ENCODE data around the gene CYLC2.

The CYLC2 gene, protein sequence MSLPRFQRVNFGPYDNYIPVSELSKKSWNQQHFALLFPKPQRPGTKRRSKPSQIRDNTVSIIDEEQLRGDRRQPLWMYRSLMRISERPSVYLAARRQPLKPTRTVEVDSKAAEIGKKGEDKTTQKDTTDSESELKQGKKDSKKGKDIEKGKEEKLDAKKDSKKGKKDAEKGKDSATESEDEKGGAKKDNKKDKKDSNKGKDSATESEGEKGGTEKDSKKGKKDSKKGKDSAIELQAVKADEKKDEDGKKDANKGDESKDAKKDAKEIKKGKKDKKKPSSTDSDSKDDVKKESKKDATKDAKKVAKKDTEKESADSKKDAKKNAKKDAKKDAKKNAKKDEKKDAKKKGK

DNA sequence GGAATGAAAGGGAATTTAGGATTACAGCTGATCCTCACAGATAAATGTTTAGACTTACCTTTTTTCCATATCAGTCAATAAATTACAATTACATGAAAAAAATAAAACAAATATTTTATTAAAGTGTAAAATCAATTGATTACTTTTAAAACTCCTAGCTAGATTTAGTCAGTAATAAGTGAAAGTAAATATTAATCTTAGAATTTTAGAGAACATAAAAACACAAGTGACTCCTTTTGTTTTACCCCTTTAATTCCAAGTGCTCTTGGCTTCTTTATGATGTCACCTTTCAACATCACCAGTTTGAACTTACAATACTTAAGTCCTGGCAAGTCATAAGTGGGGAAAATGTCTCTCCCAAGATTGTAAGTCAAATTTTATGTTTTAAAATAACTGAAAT lies at the start of gene CYLC2:
TSS of gene CYLC2 (plus strand) at position 301 of the 400 bp plus-strand sequence. CDS start at position 349, 48 bp downstream.
- no peak for DNase-seq (ENCODE audit: low read depth, low spot score)

- DNase-seq (ENCODE audit: low read depth, low spot score), result no peak
Measured at GRCh38 chr9:102950346-102950745, 44.8 kb upstream of the CYLC2 start.

DNA sequence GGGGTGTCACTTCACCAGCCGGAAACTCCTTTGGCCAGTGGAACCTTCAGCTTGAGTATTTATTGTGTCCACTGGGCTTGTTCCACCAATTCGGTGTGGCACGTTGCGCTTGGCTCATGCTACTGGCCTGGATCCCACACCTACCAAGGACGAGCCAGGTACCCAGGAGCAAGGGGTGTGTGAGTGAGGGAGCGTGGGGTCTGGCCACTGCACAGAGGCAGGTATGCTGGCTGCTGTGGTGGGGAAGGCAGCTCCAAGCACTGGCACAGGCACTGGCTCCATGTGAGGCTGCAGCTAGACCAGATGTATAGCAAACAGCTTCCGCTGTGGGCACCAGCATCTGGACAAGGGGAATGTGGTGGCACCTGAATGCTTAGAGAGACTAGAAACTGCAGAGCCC lies 28.1 kb upstream of the CYLC2 start:
- no peak for DNase-seq (ENCODE audit: low read depth, low spot score)

GRCh38 chr9:102967979-102968378 lies 27.2 kb upstream of the CYLC2 start:
- DNase-seq (ENCODE audit: low read depth, low spot score), result no peak

DNA sequence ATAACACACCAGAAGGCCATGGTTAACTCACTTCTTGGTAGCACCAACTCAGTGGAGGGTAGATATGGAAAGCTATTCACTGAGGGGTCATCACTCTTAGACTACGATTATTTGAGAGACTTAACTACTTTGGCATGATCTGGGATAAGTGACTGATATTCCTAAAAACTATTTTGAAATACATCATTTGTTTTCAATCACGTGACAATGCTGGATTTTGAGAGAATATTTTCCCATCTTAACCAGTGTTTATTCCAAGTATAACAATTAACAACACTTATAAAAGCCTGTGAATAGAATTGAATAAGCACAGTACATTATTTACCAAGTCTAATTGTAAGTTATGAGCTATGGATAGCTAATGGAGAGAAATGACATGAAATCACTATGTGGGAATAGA lies 22.4 kb upstream of the CYLC2 start:
- no peak for DNase-seq (ENCODE audit: low read depth, low spot score)

GRCh38 chr9:102974530-102974929 lies 20.6 kb upstream of the CYLC2 start:
- no peak for DNase-seq (ENCODE audit: low read depth, low spot score)

DNA sequence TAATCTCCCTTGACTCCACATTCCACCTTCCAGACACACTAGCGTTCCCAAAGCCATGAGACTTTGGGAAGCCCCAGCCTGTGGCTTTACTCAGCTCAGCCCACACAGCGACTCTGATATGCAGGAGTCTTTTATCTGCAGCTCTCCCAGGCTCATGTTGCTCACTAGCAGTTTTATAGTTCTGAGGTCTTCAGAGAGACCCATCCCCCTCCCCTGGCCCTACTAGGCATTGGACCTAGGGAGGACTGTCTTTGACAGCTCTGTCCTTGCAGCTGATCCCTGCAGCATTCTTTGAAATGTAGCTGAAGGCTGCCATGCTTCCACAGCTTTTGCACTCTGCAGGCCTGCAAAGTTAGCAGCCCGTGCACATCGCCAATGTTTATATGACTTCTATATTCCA lies 19.9 kb upstream of the CYLC2 start:
- DNase-seq (ENCODE audit: low read depth, low spot score), result no peak

- DNase-seq (ENCODE audit: low read depth, low spot score), result no peak
Measured at GRCh38 chr9:102985162-102985895, 9.8 kb upstream of the CYLC2 start.

- no peak for DNase-seq (ENCODE audit: low read depth, low spot score)
Measured at GRCh38 chr9:102986425-102986824, 8.7 kb upstream of the CYLC2 start.

GRCh38 chr9:103003689-103004088 lies 8.6 kb downstream of the CYLC2 start:
- no peak for DNase-seq (ENCODE audit: low read depth, low spot score)

DNA sequence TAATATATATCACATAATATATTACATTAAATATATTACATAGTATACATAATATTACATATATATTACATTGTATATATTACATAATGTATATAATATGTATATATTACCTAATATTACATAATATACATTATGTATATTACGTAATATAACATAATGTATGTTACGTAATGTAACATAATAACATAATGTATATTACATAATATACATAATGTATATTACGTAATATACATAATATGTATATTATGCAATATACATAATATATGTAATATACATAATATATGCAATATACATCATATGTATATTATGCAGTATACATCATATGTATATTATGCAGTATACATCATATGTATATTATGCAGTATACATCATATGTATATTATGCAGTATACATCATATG lies 19.1 kb downstream of the CYLC2 start:
- no peak for DNase-seq (ENCODE audit: low read depth, low spot score)

- DNase-seq (ENCODE audit: low read depth, low spot score), result no peak
Measured at GRCh38 chr9:103025796-103026195, 30.7 kb downstream of the CYLC2 start.

DNA sequence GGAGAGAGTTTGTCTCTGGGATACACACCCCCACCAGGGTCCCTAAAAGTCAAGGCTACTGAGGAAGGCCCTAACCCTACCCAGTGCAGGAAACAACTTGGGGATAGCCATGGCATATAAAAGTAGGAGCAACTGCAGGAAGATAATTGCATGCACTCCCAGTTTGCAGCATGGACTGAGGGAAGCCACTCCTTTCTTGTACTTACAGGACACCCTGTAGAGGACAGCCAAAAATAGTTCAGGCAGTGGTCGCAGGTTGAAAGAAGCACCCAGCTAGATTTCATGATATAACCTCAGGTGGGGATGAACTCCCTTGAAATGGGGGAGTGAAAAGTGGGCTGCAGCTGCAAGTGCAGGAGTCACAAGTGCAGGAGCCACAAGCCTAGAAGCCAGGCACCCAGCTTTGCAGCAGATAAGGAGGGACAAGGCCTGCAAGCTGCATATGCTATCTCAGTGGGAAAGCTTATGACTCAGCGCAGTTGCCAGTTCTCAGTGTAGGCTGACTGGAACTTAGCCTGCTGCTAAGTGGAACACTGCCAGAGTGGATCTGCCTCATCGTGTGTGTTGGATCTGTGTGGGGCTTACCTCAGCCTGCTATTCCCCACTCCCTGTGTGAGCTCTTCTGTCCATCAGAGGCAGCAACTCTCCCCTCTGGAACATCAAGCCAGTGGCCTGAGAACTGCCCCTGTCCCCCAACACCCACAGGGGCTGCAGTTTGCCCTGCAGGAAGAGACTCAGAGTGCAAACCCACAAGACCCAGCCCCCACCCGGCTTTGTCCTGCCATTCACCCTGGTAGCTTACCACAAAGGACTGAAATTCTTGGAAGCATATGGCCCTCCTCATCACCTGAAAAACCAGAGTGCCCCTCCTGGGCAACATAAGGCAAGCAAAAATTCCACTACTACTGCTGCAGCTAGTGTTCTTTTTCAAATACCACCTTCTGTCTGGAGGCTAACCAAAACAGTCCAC lies 42.7 kb downstream of the CYLC2 start:
- no peak for DNase-seq (ENCODE audit: low read depth, low spot score)

GRCh38 chr9:103041961-103042360 lies 46.8 kb downstream of the CYLC2 start:
- no peak for DNase-seq (ENCODE audit: low read depth, low spot score)

All from ELF-1 (cell line).